SK-N-MC (cell line): ENCODE results near the gene KAT14.
"Not testable (repeated sequence)": the region's sequence is repeated elsewhere in the genome, so short reads cannot be mapped to it uniquely, and the experiment has no call there.

ENCODE experiments used
- DNase-seq: peaks from one replicate; pipeline ENCODE4 v3.0.0-alpha.2; 2011; ENCODE audit warnings: low read depth, low spot score
- H3K27ac ChIP-seq: fragments of 200-600 bp; sonication (generic); 2 replicates; pipeline ENCODE4 v1.5.1; 2016; ENCODE audit warnings: mixed run types
- H3K36me3 ChIP-seq: fragments of 200-600 bp; sonication (generic); 2 replicates; pipeline ENCODE4 v1.6.1; 2017; ENCODE audit warnings: antibody characterized with exemption, low read length, mixed read lengths; ENCODE audit not compliant: insufficient read depth
- H3K4me3 ChIP-seq: fragments of 200-600 bp; sonication (generic); 2 replicates; pipeline ENCODE4 v1.5.1; 2016
- H3K9ac ChIP-seq: fragments of 200-600 bp; sonication (generic); 2 replicates; pipeline ENCODE4 v1.8.0; 2017; ENCODE audit warnings: mixed run types, mixed read lengths; ENCODE audit not compliant: insufficient read length
- H3K9me3 ChIP-seq: fragments of 200-600 bp; sonication (generic); 2 replicates; pipeline ENCODE4 v1.6.1; 2017; ENCODE audit warnings: low read depth, mild to moderate bottlenecking, antibody characterized with exemption, low read length, moderate library complexity, mixed read lengths
- EZH2 ChIP-seq: fragments of 200-600 bp; sonication (generic); IDR thresholded peaks from one replicate; pipeline ENCODE4 v1.6.1; 2017; ENCODE audit warnings: antibody characterized with exemption
- FOXP2 ChIP-seq: optimal IDR thresholded peaks from 2 replicates; pipeline ENCODE3; 2011; ENCODE audit warnings: mild to moderate bottlenecking, moderate library complexity; ENCODE audit not compliant: insufficient read depth; ENCODE audit errors: extremely low read length, control extremely low read depth
- POLR2AphosphoS5 ChIP-seq: IDR thresholded peaks from 2 replicates; pipeline ENCODE4 v1.6.1; 2012; ENCODE audit warnings: mild to moderate bottlenecking, low read depth, low read length, borderline replicate concordance

KAT14 gene

GRCh38 chr20:18176318-18176785 lies 38.7 kb downstream of the KAT14 start:
- no peak overlapping the region for H3K4me3 ChIP-seq
- H3K36me3 ChIP-seq = peaks cover 46% of the 10 kb centered on the region
- TF ChIP-seq FOXP2 (no peak), POLR2AphosphoS5 (no peak)
- H3K9me3 ChIP-seq = no peaks in the 10 kb centered on the region
- H3K27ac ChIP-seq = no peak overlapping the region
- no peak for DNase-seq
- H3K9ac ChIP-seq = no peak overlapping the region

- DNase-seq, H3K9ac ChIP-seq, H3K9me3 ChIP-seq, H3K27ac ChIP-seq, H3K4me3 ChIP-seq: not testable (repeated sequence)
- peaks cover 67% of the 10 kb centered on the region for H3K36me3 ChIP-seq
Observed at GRCh38 chr20:18180366-18180765, 42.7 kb downstream of the KAT14 start.

- no peak for DNase-seq
- Histone ChIP-seq H3K9ac (no peak overlapping the region), H3K27ac (no peak overlapping the region), H3K36me3 (peaks cover 69% of the 10 kb centered on the region), H3K9me3 (no peaks in the 10 kb centered on the region), H3K4me3 (no peak overlapping the region)
- no peak for TF ChIP-seq EZH2
- TF ChIP-seq FOXP2 = no peak
- no peak for TF ChIP-seq POLR2AphosphoS5
Observed at GRCh38 chr20:18180815-18181214, 43.2 kb downstream of the KAT14 start.

DNA sequence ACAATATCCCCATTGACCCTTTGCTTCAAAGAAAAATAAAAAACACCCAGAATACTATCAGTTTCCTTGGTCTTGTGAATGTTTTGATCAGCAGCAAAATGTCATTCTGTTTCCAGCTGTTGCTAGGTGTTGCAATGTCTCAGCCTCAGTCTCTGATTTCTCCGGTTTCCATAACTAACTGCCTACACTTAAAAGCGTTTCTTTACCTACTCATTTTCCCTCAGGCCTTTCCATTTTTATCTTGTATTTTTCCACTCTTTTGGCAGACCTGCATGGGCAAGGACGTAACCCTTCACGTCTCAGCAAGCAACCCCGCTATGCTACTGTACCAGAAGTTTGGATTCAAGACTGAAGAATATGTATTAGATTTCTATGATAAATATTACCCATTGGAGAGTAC lies 49.4 kb downstream of the KAT14 start:
- no peak for TF ChIP-seq POLR2AphosphoS5
- no peak for TF ChIP-seq EZH2
- TF ChIP-seq FOXP2 = no peak
- no peak for DNase-seq
- H3K27ac ChIP-seq = no peak overlapping the region
- peaks cover 65% of the 10 kb centered on the region for H3K36me3 ChIP-seq
- H3K9me3 ChIP-seq = no peaks in the 10 kb centered on the region
- H3K4me3 ChIP-seq = no peak overlapping the region
- H3K9ac ChIP-seq = no peak overlapping the region

GRCh38 chr20:18188434-18188833 lies 50.8 kb downstream of the KAT14 start:
- Histone ChIP-seq H3K36me3 (peaks cover 56% of the 10 kb centered on the region), H3K4me3 (no peak overlapping the region), H3K9me3 (no peaks in the 10 kb centered on the region), H3K9ac (no peak overlapping the region), H3K27ac (no peak overlapping the region)
- no peak for DNase-seq
- no peak for TF ChIP-seq POLR2AphosphoS5
- TF ChIP-seq FOXP2 = no peak
- TF ChIP-seq EZH2 = no peak

DNA sequence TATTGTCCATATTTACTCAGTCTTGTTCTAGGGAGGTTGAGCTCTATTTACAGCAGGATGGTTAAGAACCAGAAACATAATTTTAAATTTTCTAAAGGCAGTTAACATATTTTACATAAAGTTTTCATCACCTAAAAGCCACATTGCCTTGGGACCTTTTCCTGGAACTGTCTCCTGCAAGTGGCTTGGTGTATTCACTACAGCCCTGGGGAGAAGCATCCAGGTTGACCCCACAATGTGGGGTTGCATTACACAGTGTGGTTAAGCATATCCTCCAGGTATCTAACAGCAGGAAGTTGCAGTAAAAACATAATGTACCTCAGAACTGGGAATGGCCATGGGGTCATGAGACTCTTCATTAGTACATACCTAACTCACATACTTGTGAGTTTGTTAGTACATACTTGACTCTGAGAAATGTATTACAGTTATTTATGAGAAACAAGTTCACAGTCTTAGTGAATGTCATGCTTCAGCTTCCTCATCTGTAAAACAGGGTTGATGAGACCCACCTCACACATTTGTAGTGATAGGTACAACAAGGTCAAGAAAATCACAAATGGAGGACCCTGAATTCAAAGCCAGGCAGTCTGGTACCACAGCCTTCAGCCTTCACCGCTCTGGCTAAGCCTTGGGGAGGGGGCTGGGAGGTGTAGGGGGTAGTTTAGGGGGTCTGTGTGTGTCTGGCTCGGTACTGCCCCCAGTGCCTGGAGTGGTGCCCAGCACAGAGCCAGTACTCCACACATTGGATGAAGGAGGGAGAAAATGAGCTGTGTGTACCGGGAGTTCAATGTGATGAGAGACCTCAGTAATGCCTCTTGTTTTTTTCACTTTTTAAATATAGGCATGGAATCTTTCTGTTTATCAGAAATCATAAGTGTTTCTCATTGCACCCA lies 52.9 kb downstream of the KAT14 start:
- no peak for TF ChIP-seq FOXP2
- TF ChIP-seq EZH2 = no peak
- no peak for TF ChIP-seq POLR2AphosphoS5
- H3K4me3 ChIP-seq = no peak overlapping the region
- peaks cover 37% of the 10 kb centered on the region for H3K36me3 ChIP-seq
- no peak overlapping the region for H3K9ac ChIP-seq
- no peak overlapping the region for H3K27ac ChIP-seq
- no peak for DNase-seq
- H3K9me3 ChIP-seq = no peaks in the 10 kb centered on the region

GRCh38 chr20:18191306-18191705 lies 53.6 kb downstream of the KAT14 start:
- no peaks in the 10 kb centered on the region for H3K9me3 ChIP-seq

GRCh38 chr20:18194461-18194860 lies 56.8 kb downstream of the KAT14 start:
- not testable (repeated sequence) for H3K9me3 ChIP-seq, H3K4me3 ChIP-seq, H3K9ac ChIP-seq, H3K27ac ChIP-seq, DNase-seq, H3K36me3 ChIP-seq

More at GRCh38 chr20:18191306-18191705, 53.6 kb downstream of the KAT14 start:
- Histone ChIP-seq H3K27ac (no peak overlapping the region), H3K36me3 (peaks cover 30% of the 10 kb centered on the region), H3K4me3 (no peak overlapping the region), H3K9ac (no peak overlapping the region)
- TF ChIP-seq POLR2AphosphoS5 = no peak
- no peak for TF ChIP-seq EZH2
- no peak for TF ChIP-seq FOXP2
- no peak for DNase-seq

DNA sequence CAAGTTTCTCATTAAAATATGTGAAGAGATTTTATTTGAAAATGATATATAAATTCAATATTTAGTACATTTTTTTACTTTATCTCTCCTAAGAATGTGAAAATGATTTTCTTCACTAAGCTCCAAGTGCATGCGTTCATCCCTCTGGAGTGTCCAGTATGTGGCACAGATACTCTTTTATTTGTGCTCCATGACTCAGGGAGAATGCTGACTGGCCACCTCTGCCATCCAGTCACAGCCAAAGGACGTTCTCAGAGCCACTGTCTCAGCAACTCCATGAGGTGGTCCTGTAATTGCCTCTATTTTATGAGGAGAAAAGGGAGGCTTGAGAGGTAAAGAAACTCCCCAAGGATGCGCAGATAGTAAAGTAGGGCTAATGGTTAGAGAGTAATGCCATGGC lies 58.3 kb downstream of the KAT14 start:
- no peak overlapping the region for H3K4me3 ChIP-seq
- H3K9me3 ChIP-seq = no peaks in the 10 kb centered on the region
- TF ChIP-seq FOXP2 (no peak), EZH2 (no peak), POLR2AphosphoS5 (no peak)
- no peaks in the 10 kb centered on the region for H3K36me3 ChIP-seq
- H3K9ac ChIP-seq = no peak overlapping the region
- DNase-seq = no peak
- H3K27ac ChIP-seq = no peak overlapping the region
